CD4-positive, alpha-beta T cell (primary cell): ENCODE measurements around the gene C2CD2L. TPM values are rescaled to one million over a fixed set of nuclear protein-coding genes. Genes with fewer than 3 reads are reported as not detected.

Experiments
- ATAC-seq: fragments of 200-7000 bp; cut with Tn5 transposase; one replicate; pipeline ENCODE4 v1.10.0; 2022; ENCODE audit warnings: mild to moderate bottlenecking; ENCODE audit not compliant: poor library complexity
- CTCF ChIA-PET: fragments of 350-600 bp; sonication (Branson Sonifier 250); formaldehyde crosslinking; loops from one replicate; lab custom pipeline; 2021; ENCODE audit warnings: antibody characterized with exemption, inconsistent platforms; lab: Charles Lee
- POLR2A ChIA-PET: fragments of 350-600 bp; sonication (Branson Sonifier 250); formaldehyde crosslinking; loops from one replicate; lab custom pipeline; 2021; ENCODE audit warnings: antibody characterized with exemption, inconsistent platforms; lab: Charles Lee
- DNase-seq, 14 experiments: peaks; one replicate each; pipeline ENCODE4 v3.0.0-alpha.2; 2013 to 2020; ENCODE audit warnings: mixed read lengths in 2 of 14
- H3K27ac ChIP-seq, 2 donors: one replicate each; pipeline versions ENCODE4 v1.5.1 to v1.7.0; 2013; ENCODE audit warnings: low read length in 2 of 2, low read depth in 1 of 2, mild to moderate bottlenecking in 1 of 2
- H3K27me3 ChIP-seq, 2 experiments: 1 replicate in 1 of 2; 2 replicates in 1 of 2; pipeline versions ENCODE4 v1.6.1 to v1.7.0; 2013; ENCODE audit warnings: low read length in 2 of 2, control low read depth in 1 of 2, mild to moderate bottlenecking in 1 of 2, moderate library complexity in 1 of 2; ENCODE audit not compliant: insufficient read depth in 2 of 2, control insufficient read depth in 1 of 2
- H3K36me3 ChIP-seq: one replicate; pipeline ENCODE4 v1.6.1; 2013; ENCODE audit warnings: low read length, control low read depth; ENCODE audit not compliant: insufficient read depth
- H3K4me1 ChIP-seq: one replicate; pipeline ENCODE4 v1.6.1; 2013; ENCODE audit warnings: low read length, control low read depth; ENCODE audit not compliant: insufficient read depth
- H3K4me3 ChIP-seq: one replicate; pipeline ENCODE4 v1.5.1; 2013; ENCODE audit warnings: mild to moderate bottlenecking, low read length, moderate library complexity
- H3K9me3 ChIP-seq, 2 experiments: 1 replicate in 1 of 2; 2 replicates in 1 of 2; pipeline versions ENCODE4 v1.6.1 to v1.7.0; 2013; ENCODE audit warnings: low read length in 2 of 2, mild to moderate bottlenecking in 2 of 2, control low read depth in 1 of 2, moderate library complexity in 1 of 2; ENCODE audit not compliant: control insufficient read depth in 1 of 2, insufficient read depth in 1 of 2
- H3K27ac Mint-ChIP-seq: one replicate; pipeline ENCODE4 v1.8.0; 2020; ENCODE audit warnings: mixed read lengths
- H3K27me3 Mint-ChIP-seq: one replicate; pipeline ENCODE4 v1.8.0; 2021; ENCODE audit warnings: mixed read lengths
- H3K36me3 Mint-ChIP-seq: one replicate; pipeline ENCODE4 v1.8.0; 2021; ENCODE audit warnings: low read depth, mixed read lengths
- H3K4me1 Mint-ChIP-seq: one replicate; pipeline ENCODE4 v1.8.0; 2021; ENCODE audit warnings: low read depth, mixed read lengths
- H3K4me3 Mint-ChIP-seq: one replicate; pipeline ENCODE4 v1.8.0; 2020; ENCODE audit warnings: mild to moderate bottlenecking, mixed read lengths
- H3K9me3 Mint-ChIP-seq: one replicate; pipeline ENCODE4 v1.8.0; 2020; ENCODE audit warnings: mixed read lengths
- CTCF ChIP-seq: fragments of 200-600 bp; IDR thresholded peaks from one replicate; pipeline ENCODE4 v1.8.0; 2022; ENCODE audit warnings: antibody characterized with exemption, mild to moderate bottlenecking
- intact Hi-C, 2 experiments: fragments of 100-400 bp; cut with DNase I in 1 of 2; cut with micrococcal nuclease in 1 of 2; formaldehyde crosslinking; loops; one replicate each; pipeline versions ENCODE4 v1.15.1 to v1.9.0; 2023 to 2025; cut with DNase I, micrococcal nuclease
- total RNA-seq, 174 experiments: library from RNA in 2 of 174; stranded (reverse) in 2 of 174; gene quantifications; one replicate each; pipeline ENCODE4 v1.2.3 and lab custom pipeline; 2021 to 2026

Gene C2CD2L
- total RNA-seq, 2 experiments from 2014 or later: 16.0 to 16.2 TPM

- H3K4me3 ChIP-seq: no peak overlapping the region
- intact Hi-C loops: loop anchor here (1.0 to 5.0 kb wide), 4 partner anchors 29 to 155 kb away; partner anchors contain the start of gene HINFP (in 1 of the 2)
- H3K36me3 Mint-ChIP-seq: peaks cover under 1% of the 10 kb centered on the region
- H3K27ac Mint-ChIP-seq: peak overlapping the region; percentile 82
- H3K9me3 Mint-ChIP-seq: no peaks in the 10 kb centered on the region
- H3K4me1 Mint-ChIP-seq: peaks cover 6% of the 10 kb centered on the region
- no peaks in the 10 kb centered on the region for H3K27me3 Mint-ChIP-seq
- ATAC-seq (no peak), DNase-seq (no peak)
- no peaks in the 10 kb centered on the region for H3K36me3 ChIP-seq
- H3K27ac ChIP-seq: peak overlapping the region in 1 of 2 donors; percentile 36
- POLR2A ChIA-PET: no interaction called here
- no peak for TF ChIP-seq CTCF
- H3K4me1 ChIP-seq: peaks cover 15% of the 10 kb centered on the region
- no peaks in the 10 kb centered on the region for H3K9me3 ChIP-seq
- H3K27me3 ChIP-seq: no peaks in the 10 kb centered on the region
- H3K4me3 Mint-ChIP-seq: peak overlapping the region; percentile 86
- CTCF ChIA-PET: interaction anchor here (1.3 kb wide), 1 partner anchor 101 kb away, joined by 3 read pairs; the partner anchor contains the start of gene VPS11
These were observed 60.8 kb downstream of the C2CD2L start for GRCh38 chr11:119167933-119168332.

Other genes with a start within 250 kb of the C2CD2L start
- gene CXCR5, start 223.5 kb upstream of the C2CD2L start, total RNA-seq: 10 to 100 TPM; 13.2 to 14.3 TPM
- gene BCL9L, start 181.4 kb upstream of the C2CD2L start, total RNA-seq: 100 to 1,000 TPM; 326 to 332 TPM
- under 1 TPM in 1 of 2 experiments, not detected in 1; 0.27 TPM for gene UPK2, start 151.0 kb upstream of the C2CD2L start, total RNA-seq
- not detected for gene FOXR1, start 135.6 kb upstream of the C2CD2L start, total RNA-seq
- 100 to 1,000 TPM; 121 to 122 TPM for gene CENATAC, start 109.2 kb upstream of the C2CD2L start, total RNA-seq
- gene RPS25, start 89.0 kb upstream of the C2CD2L start, total RNA-seq: 1,000 to 10,000 TPM; 2,261 to 2,296 TPM
- 100 to 1,000 TPM; 101 to 106 TPM for gene TRAPPC4, start 88.6 kb upstream of the C2CD2L start, total RNA-seq
- 1 to 10 TPM; 5.2 to 6.6 TPM for gene SLC37A4, start 76.5 kb upstream of the C2CD2L start, total RNA-seq
- gene HYOU1, start 50.1 kb upstream of the C2CD2L start, total RNA-seq: 10 to 100 TPM; 76.5 to 81.4 TPM
- 10 to 100 TPM; 76.4 to 84.3 TPM for gene VPS11, start 39.5 kb upstream of the C2CD2L start, total RNA-seq
- 1 to 10 TPM; 3.4 to 4.1 TPM for gene HMBS, start 22.5 kb upstream of the C2CD2L start, total RNA-seq
- gene DPAGT1, start 5.5 kb upstream of the C2CD2L start, total RNA-seq: 10 to 100 TPM in 1 of 2 experiments, 1 to 10 TPM in 1; 9.5 to 11.7 TPM
- 10 to 100 TPM; 17.6 to 20.5 TPM for gene HINFP, start 14.2 kb downstream of the C2CD2L start, total RNA-seq
- under 1 TPM in 1 of 2 experiments, not detected in 1; 0.08 TPM for gene ABCG4, start 41.7 kb downstream of the C2CD2L start, total RNA-seq
- gene NLRX1, start 61.4 kb downstream of the C2CD2L start, total RNA-seq: 1 to 10 TPM; 4.2 to 5.4 TPM
- under 1 TPM; 0.59 to 0.63 TPM for gene NHERF4, start 78.1 kb downstream of the C2CD2L start, total RNA-seq
- gene CBL, start 99.0 kb downstream of the C2CD2L start, total RNA-seq: 10 to 100 TPM; 19.5 to 20.8 TPM
- 10 to 100 TPM; 16.0 to 16.5 TPM for gene MCAM, start 209.8 kb downstream of the C2CD2L start, total RNA-seq
- gene RNF26, start 227.2 kb downstream of the C2CD2L start, total RNA-seq: 10 to 100 TPM; 18.3 to 20.5 TPM
- gene C1QTNF5, start 233.5 kb downstream of the C2CD2L start, total RNA-seq: not detected
- gene MFRP, start 239.4 kb downstream of the C2CD2L start, total RNA-seq: not detected